Measurements from ENCODE around the gene LYSET. TPM values are rescaled to one million over a fixed set of nuclear protein-coding genes. Genes with fewer than 3 reads are reported as not detected.

LYSET gene
- total RNA-seq, 1 donor from 2014 or later, result 2.3 TPM

DNA sequence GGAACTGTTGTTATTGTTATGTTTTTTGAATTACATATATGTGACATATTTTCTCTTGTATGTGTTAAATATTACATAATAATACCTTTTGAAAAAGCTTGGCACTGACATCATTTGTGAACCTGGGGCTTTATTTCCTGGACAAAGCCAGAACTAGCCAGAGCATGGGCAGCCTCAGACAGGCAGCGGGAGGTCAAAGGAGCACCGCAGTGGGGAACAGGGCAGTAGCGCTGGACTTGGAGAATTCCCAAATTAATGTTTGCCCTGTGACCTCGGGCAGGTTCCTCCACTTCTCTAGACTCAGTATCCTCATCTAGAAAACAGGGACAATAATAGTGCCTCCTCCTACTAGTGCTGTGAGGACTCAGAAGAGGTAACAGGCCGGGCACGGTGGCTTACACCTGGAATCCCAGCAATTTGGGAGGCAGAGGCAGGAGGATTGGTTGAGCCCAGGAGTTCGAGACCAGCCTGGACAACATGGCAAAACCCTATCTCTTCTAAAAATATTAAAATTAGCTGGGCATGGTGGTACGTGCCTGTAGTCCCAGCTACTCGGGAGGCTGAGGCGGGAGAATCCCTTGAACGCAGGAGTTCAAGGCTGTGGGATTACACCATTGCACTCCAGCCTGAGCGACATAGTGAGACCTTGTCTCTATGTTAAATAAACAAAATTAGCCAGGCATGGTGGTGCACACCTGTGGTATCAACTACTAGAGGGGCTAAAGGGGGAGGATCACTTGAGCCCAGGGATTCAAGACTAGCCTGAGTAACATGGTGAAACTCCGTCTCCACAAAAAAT, 42.1 kb upstream of the LYSET start:
- TF ChIP-seq, protein P1, sequence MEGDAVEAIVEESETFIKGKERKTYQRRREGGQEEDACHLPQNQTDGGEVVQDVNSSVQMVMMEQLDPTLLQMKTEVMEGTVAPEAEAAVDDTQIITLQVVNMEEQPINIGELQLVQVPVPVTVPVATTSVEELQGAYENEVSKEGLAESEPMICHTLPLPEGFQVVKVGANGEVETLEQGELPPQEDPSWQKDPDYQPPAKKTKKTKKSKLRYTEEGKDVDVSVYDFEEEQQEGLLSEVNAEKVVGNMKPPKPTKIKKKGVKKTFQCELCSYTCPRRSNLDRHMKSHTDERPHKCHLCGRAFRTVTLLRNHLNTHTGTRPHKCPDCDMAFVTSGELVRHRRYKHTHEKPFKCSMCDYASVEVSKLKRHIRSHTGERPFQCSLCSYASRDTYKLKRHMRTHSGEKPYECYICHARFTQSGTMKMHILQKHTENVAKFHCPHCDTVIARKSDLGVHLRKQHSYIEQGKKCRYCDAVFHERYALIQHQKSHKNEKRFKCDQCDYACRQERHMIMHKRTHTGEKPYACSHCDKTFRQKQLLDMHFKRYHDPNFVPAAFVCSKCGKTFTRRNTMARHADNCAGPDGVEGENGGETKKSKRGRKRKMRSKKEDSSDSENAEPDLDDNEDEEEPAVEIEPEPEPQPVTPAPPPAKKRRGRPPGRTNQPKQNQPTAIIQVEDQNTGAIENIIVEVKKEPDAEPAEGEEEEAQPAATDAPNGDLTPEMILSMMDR (IDR thresholded peaks at IDR 0.05), result no peak
- no peak overlapping the region for H3K4me3 ChIP-seq
- no peaks in the 10 kb centered on the region for H3K36me3 ChIP-seq
- no peaks in the 10 kb centered on the region for H3K27me3 ChIP-seq
- no peaks in the 10 kb centered on the region for H3K4me1 ChIP-seq
- DNase-seq (ENCODE audit: low spot score in 2 of 2), result no peak
- no peaks in the 10 kb centered on the region for H3K9me3 ChIP-seq
- H3K27ac ChIP-seq, result no peak overlapping the region
- intact Hi-C loops (cut with DNase I), result no loop called here

DNA sequence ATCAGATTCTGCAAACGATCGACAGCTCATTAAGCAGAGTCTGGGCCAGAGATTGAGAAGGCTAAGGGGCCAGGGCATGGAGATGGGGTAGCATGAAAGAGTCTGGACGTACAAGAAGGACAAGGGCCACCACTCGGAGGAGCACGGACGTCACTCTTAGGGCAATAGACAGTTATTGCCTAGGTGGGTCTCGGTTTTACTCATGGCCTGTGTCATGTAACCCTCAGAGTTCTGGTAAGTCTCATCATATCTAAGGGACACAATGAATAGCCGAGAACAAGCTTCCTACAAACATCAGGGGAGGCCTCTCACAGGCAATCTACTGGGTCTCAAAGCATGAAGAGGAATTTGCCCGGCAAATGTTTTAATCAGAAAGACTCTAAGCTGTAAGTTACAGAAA, 39.0 kb upstream of the LYSET start:
- intact Hi-C loops (cut with DNase I), result no loop called here
- Histone ChIP-seq H3K27ac (no peak overlapping the region), H3K27me3 (no peaks in the 10 kb centered on the region), H3K4me1 (no peaks in the 10 kb centered on the region), H3K9me3 (no peaks in the 10 kb centered on the region), H3K4me3 (no peak overlapping the region), H3K36me3 (no peaks in the 10 kb centered on the region)
- DNase-seq (ENCODE audit: low spot score in 2 of 2), result no peak
- TF ChIP-seq, protein P1 (IDR thresholded peaks at IDR 0.05), result no peak

DNA sequence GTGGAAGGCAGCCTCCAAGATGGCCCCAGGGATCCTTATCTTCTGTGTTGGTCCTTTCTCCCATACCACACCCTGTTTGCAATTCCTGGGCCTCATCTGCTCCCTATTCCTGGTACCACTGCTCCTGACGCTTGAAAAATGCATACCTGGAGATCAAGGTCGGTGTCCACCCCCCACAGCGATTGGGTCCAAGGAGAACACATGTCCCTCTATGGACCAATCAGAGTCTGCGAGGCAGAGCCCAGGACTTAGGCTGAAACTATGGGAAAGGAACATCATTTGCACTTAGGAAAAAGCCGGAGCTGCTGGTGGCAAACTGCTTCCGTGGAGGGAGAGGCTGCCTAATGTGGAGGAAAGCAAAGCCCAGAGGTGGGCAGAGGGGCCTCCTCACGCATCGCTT, 36.1 kb upstream of the LYSET start:
- Histone ChIP-seq H3K9me3 (no peaks in the 10 kb centered on the region), H3K4me1 (no peaks in the 10 kb centered on the region), H3K4me3 (no peak overlapping the region), H3K36me3 (no peaks in the 10 kb centered on the region), H3K27ac (no peak overlapping the region), H3K27me3 (no peaks in the 10 kb centered on the region)
- TF ChIP-seq, protein P1 (IDR thresholded peaks at IDR 0.05), result no peak
- DNase-seq (ENCODE audit: low spot score in 2 of 2), result no peak
- intact Hi-C loops (cut with DNase I), result no loop called here

DNA sequence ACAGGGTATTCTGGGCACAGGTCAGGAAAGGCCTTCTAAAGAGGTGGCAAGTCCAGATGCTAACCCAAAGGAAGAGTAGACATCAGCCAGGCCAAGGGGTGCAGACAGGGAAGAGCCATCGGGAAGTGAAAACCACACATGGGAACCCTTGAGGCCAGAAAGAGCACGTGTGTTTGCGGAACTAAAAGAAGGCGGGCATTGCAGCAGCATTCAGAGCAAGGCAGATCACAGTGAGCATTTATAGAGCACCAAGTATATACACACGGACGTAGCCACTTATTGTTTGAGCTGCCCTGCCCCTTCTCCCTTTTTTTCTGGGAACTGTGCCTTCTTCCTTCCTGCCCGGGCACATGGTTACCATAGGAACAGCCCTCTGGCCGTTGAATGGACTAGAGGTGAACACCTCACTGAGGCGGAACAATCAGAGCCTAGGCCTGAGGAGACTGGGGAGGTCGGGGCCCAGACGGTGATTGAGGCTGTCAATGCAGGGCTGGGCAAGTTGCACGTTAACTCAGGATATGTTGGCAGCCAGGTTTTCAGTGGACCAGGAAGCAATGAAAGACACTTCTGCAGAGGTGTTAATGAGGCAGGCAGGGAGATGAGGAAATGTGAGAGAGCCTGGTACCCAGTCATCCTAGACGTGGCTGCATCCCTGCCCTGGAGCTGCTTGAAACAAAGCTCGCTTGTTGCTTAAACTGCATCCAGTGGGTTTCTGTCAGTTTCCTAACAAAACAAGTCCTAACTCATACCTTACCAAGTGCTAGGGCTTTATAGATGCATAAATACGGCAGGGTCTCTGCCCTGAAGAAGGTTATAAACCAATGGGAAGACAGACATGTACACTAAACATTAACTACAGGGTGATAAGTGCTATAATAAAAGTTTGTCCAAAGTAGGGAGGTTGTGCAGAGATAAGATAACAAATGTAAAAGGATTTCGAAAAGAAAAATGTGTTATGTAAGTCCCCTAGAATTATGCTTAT, 34.6 kb upstream of the LYSET start:
- Histone ChIP-seq H3K27ac (no peak overlapping the region), H3K27me3 (no peaks in the 10 kb centered on the region), H3K9me3 (no peaks in the 10 kb centered on the region), H3K4me3 (no peak overlapping the region), H3K4me1 (no peaks in the 10 kb centered on the region), H3K36me3 (no peaks in the 10 kb centered on the region)
- DNase-seq (ENCODE audit: low spot score in 2 of 2), result no peak
- intact Hi-C loops (cut with DNase I), result no loop called here
- TF ChIP-seq, protein P1 (IDR thresholded peaks at IDR 0.05), result no peak

DNA sequence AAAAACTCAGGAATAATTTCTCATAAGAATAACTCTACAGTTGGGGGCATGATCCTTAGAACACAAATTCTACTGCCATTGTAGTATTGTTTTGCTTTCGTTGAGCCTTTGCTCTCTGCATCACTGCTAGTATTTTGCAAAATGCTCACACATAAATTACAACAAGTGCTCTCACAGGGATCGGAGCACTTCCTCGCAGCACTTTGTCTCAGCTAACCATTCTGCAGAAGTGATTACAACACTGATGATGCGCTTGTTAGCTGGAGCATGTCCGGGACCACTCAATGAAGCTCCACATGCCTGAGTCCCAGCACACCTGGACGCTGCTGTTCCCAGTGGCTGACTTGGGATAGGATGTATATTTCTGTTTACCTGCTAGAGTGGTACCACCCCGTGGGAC, 32.0 kb upstream of the LYSET start:
- Histone ChIP-seq H3K4me1 (no peaks in the 10 kb centered on the region), H3K36me3 (no peaks in the 10 kb centered on the region), H3K4me3 (no peak overlapping the region), H3K27ac (no peak overlapping the region), H3K27me3 (no peaks in the 10 kb centered on the region), H3K9me3 (no peaks in the 10 kb centered on the region)
- DNase-seq (ENCODE audit: low spot score in 2 of 2), result no peak
- intact Hi-C loops (cut with DNase I), result no loop called here
- TF ChIP-seq, protein P1 (IDR thresholded peaks at IDR 0.05), result no peak

Data from ascending aorta (tissue), 2 donors.